GM23338 (cell line): ENCODE data around the gene EPHA8. TPM values are rescaled to one million over a fixed set of nuclear protein-coding genes. Genes with fewer than 3 reads are reported as not detected.

Experiments
- CREB1 ChIP-seq: fragments of 250-450 bp; sonication (Bioruptor Pico); IDR thresholded peaks from 2 replicates; pipeline ENCODE4 v1.5.0; 2020; ENCODE audit warnings: low read depth, mild to moderate bottlenecking, moderate library complexity
- CTCF ChIP-seq, 2 experiments: fragments of 200-600 bp in 1 of 2; sonication (generic) in 1 of 2; conservative IDR thresholded peaks; 2 replicates each; pipeline versions ENCODE4 v1.5.1 to v1.6.1; 2016 to 2017; ENCODE audit warnings: antibody characterized with exemption in 2 of 2, low read depth in 2 of 2, mild to moderate bottlenecking in 2 of 2, moderate library complexity in 1 of 2
- ETS1 ChIP-seq: IDR thresholded peaks from 2 replicates; pipeline ENCODE4 v1.6.1; 2016; ENCODE audit warnings: antibody characterized with exemption
- EZH2 ChIP-seq: fragments of 200-600 bp; sonication (generic); IDR thresholded peaks from one replicate; pipeline ENCODE4 v1.8.0; 2017; ENCODE audit warnings: antibody characterized with exemption, mild to moderate bottlenecking, low read depth; ENCODE audit not compliant: unreplicated experiment
- EZH2phosphoT487 ChIP-seq: fragments of 200-600 bp; sonication (generic); IDR thresholded peaks from one replicate; pipeline ENCODE4 v1.8.1; 2018; ENCODE audit warnings: antibody characterized with exemption; ENCODE audit not compliant: unreplicated experiment
- NANOG ChIP-seq: IDR thresholded peaks from 2 replicates; pipeline ENCODE4 v1.6.1; 2016; ENCODE audit warnings: antibody characterized with exemption, borderline replicate concordance
- POLR2AphosphoS5 ChIP-seq: IDR thresholded peaks from 2 replicates; pipeline ENCODE4 v1.6.1; 2016; ENCODE audit warnings: antibody characterized with exemption, low read depth
- REST ChIP-seq: IDR thresholded peaks from one replicate; pipeline ENCODE4 v1.6.1; 2018; ENCODE audit warnings: antibody characterized with exemption; ENCODE audit not compliant: unreplicated experiment
- STAT1 ChIP-seq: IDR thresholded peaks from one replicate; pipeline ENCODE4 v1.6.1; 2016; ENCODE audit warnings: antibody characterized with exemption; ENCODE audit not compliant: unreplicated experiment
- ZNF114 ChIP-seq: fragments of 250-450 bp; sonication (Bioruptor Pico); IDR thresholded peaks from 2 replicates; pipeline ENCODE4 v1.5.0; 2020; ENCODE audit warnings: mild to moderate bottlenecking, moderate library complexity
- ZNF331 ChIP-seq: fragments of 250-450 bp; sonication (Bioruptor Pico); IDR thresholded peaks from 2 replicates; pipeline ENCODE4 v1.5.0; 2020; ENCODE audit warnings: low read depth, mild to moderate bottlenecking, moderate library complexity
- ZNF462 ChIP-seq: fragments of 250-450 bp; sonication (Bioruptor Pico); IDR thresholded peaks from 2 replicates; pipeline ENCODE4 v1.5.0; 2020; ENCODE audit warnings: mild to moderate bottlenecking, moderate library complexity
- polyA plus RNA-seq: library from polyadenylated mRNA; unstranded; fragments of >200 nt; fragmentation: Nextera tagmentation; extraction: Ambion mirVana; gene quantifications from 2 replicates; pipeline ENCODE4 v1.2.1, GENCODE V29; 2016
- total RNA-seq: library from RNA; depleted of rRNA; stranded (reverse); fragments of >200 nt; shearing (Covaris generic); gene quantifications from 2 replicates; pipeline ENCODE4 v1.2.3, GENCODE V29; 2014

EPHA8 gene
- total and polyA plus RNA-seq, 2 experiments from 2014 or later, result 2.3 to 5.0 TPM

GRCh38 chr1:22528451-22528850 lies 34.8 kb upstream of the EPHA8 start (continued):
- no peak for TF ChIP-seq ZNF462 (CRISPR knock-in tag)
- no peak for TF ChIP-seq CTCF (conservative IDR thresholded peaks at IDR 0.05; ENCODE audit: low read depth in 2 of 2)
- TF ChIP-seq POLR2AphosphoS5, result no peak
- no peak for TF ChIP-seq NANOG
- no peak for TF ChIP-seq EZH2phosphoT487
- no peak for TF ChIP-seq ZNF331
- TF ChIP-seq ETS1, result no peak
- TF ChIP-seq REST, result no peak
- no peak for TF ChIP-seq EZH2
- no peak for TF ChIP-seq ZNF114
- no peak for TF ChIP-seq STAT1
- TF ChIP-seq CREB1 (CRISPR knock-in tag), result no peak
